Astrocyte of the hippocampus (primary cell): ENCODE data around the gene CST6.
"Not testable (repeated sequence)": the region's sequence is repeated elsewhere in the genome, so short reads cannot be mapped to it uniquely, and the experiment has no call there.

ENCODE experiments used
- DNase-seq: peaks from one replicate; pipeline ENCODE4 v3.0.0; 2011; ENCODE audit warnings: low read depth, low spot score

CST6 gene

GRCh38 chr11:66015454-66015881 lies 3.7 kb downstream of the CST6 start:
- peak; percentile 55 for DNase-seq

- DNase-seq = peak; percentile 47
These were observed 4.4 kb downstream of the CST6 start for GRCh38 chr11:66015936-66016792.

GRCh38 chr11:66016793-66017177 lies 5.0 kb downstream of the CST6 start:
- DNase-seq = no peak

- DNase-seq = no peak
These were observed 5.5 kb downstream of the CST6 start for GRCh38 chr11:66017321-66017720.

GRCh38 chr11:66020212-66020611 lies 8.4 kb downstream of the CST6 start:
- no peak for DNase-seq

- peak; percentile 84 for DNase-seq
These were observed 9.0 kb downstream of the CST6 start for GRCh38 chr11:66020618-66021357.

GRCh38 chr11:66022401-66023185 lies 10.8 kb downstream of the CST6 start:
- peak; percentile 85 for DNase-seq

- DNase-seq = not testable (repeated sequence)
These were observed 11.3 kb downstream of the CST6 start for GRCh38 chr11:66023186-66023440.

- no peak for DNase-seq
These were observed 14.3 kb downstream of the CST6 start, which contains the start of gene CATSPER1 for GRCh38 chr11:66026017-66026529. TSS of gene CATSPER1 (minus strand) at chr11:66026479. CDS start at chr11:66026379, 100 bp downstream.

- no peak for DNase-seq
These were observed 21.3 kb downstream of the CST6 start for GRCh38 chr11:66032957-66033735.

- no peak for DNase-seq
These were observed 24.0 kb downstream of the CST6 start for GRCh38 chr11:66035653-66036333.

GRCh38 chr11:66036334-66036710 lies 24.5 kb downstream of the CST6 start:
- DNase-seq = no peak

- no peak for DNase-seq
These were observed 25.5 kb downstream of the CST6 start for GRCh38 chr11:66037327-66037726.

- DNase-seq = peak; percentile 48
These were observed 28.0 kb downstream of the CST6 start for GRCh38 chr11:66039765-66040164.

- DNase-seq = no peak
These were observed 30.6 kb downstream of the CST6 start for GRCh38 chr11:66042227-66042995.

GRCh38 chr11:66042996-66043906 lies 31.4 kb downstream of the CST6 start:
- no peak for DNase-seq

GRCh38 chr11:66044757-66045156 lies 32.9 kb downstream of the CST6 start:
- no peak for DNase-seq

- peak; percentile 85 for DNase-seq
These were observed 33.4 kb downstream of the CST6 start for GRCh38 chr11:66045177-66045639.

GRCh38 chr11:66046901-66047300 lies 35.1 kb downstream of the CST6 start:
- no peak for DNase-seq
